Body of pancreas (tissue), 4 donors: Measurements from ENCODE around the gene UROD.

Experiments
- CTCF ChIP-seq, 7 experiments: fragments of 450-650 bp in 4 of 7; fragments of 200-600 bp in 3 of 7; sonication (generic) in 3 of 7; IDR thresholded peaks; one replicate each; pipeline ENCODE4 v1.5.1; 2016 to 2019; ENCODE audit warnings: antibody characterized with exemption in 7 of 7
- POLR2A ChIP-seq, 3 donors: fragments of 450-650 bp; IDR thresholded peaks; one replicate each; pipeline ENCODE4 v1.6.1; 2016; ENCODE audit warnings: antibody characterized with exemption in 3 of 3, mild to moderate bottlenecking in 2 of 3

GRCh38 chr1:45010855-45011811 lies 921 bp upstream of the UROD start, which contains the start of gene HECTD3:
- TF ChIP-seq CTCF (IDR thresholded peaks at IDR 0.05): peak in 1 of 7 experiments; percentile 6
- TF ChIP-seq POLR2A (IDR thresholded peaks at IDR 0.05): peak; percentile 34 to 64 (median 63)
